ENCODE measurements around the gene LMOD3.

The LMOD3 gene

DNA sequence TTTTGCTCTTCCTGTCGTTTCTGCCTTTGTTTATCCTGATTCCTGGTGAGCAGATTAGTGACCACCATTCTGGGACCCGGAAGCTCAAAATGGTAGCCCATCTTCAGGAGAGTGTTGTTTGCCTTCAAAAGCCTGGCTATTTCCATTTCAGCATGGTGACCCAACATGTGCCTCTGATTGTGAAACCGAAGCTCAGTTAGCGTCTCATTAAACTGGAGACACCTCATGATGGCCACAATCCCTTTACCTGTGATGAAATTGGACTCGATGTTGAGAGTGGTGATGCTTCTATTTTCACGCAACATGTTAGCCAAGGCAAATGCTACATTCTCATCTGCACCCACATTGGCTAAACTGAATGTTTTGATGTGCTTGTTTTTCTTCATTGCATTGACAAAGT, 3.3 kb downstream of the LMOD3 start:
- Histone ChIP-seq H3K9me2 (replicated peaks; ENCODE audit: insufficient read depth, low read length) (no peaks in the 10 kb centered on the region), H3K9me3 (ENCODE audit: insufficient read depth, low read length) (no peaks in the 10 kb centered on the region), H3F3A (ENCODE audit: insufficient read depth) (no peaks in the 10 kb centered on the region), H3K4me3 (ENCODE audit: insufficient read depth, low read length, poor library complexity, severe bottlenecking) (no peak overlapping the region), H3K36me3 (ENCODE audit: low read length) (no peaks in the 10 kb centered on the region), H3K79me2 (ENCODE audit: insufficient read depth, low read length) (no peaks in the 10 kb centered on the region), H2AFZ (ENCODE audit: low read depth, low read length, severe bottlenecking) (no peak overlapping the region), H3K4me2 (ENCODE audit: low read depth, low read length, poor library complexity, severe bottlenecking) (no peak overlapping the region), H4K20me1 (ENCODE audit: low read depth, low read length) (no peaks in the 10 kb centered on the region), H3K9ac (ENCODE audit: low read length) (no peak overlapping the region), H3K27me3 (ENCODE audit: low read length) (no peaks in the 10 kb centered on the region), H3K27ac (ENCODE audit: low read depth, low read length) (no peak overlapping the region)
- no peak for TF ChIP-seq EZH2phosphoT487 (conservative IDR thresholded peaks at IDR 0.05; ENCODE audit: low read length)
- TF ChIP-seq, protein P1, sequence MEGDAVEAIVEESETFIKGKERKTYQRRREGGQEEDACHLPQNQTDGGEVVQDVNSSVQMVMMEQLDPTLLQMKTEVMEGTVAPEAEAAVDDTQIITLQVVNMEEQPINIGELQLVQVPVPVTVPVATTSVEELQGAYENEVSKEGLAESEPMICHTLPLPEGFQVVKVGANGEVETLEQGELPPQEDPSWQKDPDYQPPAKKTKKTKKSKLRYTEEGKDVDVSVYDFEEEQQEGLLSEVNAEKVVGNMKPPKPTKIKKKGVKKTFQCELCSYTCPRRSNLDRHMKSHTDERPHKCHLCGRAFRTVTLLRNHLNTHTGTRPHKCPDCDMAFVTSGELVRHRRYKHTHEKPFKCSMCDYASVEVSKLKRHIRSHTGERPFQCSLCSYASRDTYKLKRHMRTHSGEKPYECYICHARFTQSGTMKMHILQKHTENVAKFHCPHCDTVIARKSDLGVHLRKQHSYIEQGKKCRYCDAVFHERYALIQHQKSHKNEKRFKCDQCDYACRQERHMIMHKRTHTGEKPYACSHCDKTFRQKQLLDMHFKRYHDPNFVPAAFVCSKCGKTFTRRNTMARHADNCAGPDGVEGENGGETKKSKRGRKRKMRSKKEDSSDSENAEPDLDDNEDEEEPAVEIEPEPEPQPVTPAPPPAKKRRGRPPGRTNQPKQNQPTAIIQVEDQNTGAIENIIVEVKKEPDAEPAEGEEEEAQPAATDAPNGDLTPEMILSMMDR (IDR thresholded peaks at IDR 0.05; ENCODE audit: insufficient read depth, low read length, poor library complexity, severe bottlenecking): no peak

DNA sequence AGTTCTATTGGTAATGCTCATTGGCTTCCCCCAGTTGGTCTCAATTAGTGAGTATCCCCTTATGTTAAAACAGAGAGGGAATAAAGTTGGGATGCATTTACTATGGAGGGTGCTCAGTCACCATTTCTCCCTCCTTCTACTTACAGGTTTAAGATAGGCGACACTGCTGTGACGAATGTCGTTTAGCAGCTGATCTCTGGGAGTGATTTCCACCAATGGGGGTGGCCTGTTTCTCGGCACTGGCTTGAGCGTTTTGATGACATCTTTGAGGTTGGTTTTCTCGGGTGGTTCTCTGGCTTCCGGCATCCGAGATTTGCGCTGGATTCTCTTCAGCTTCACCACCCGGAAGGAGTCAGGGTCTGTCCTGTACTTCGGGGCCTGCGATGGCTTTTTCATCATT, 3.8 kb downstream of the LMOD3 start:
- no peaks in the 10 kb centered on the region for H4K20me1 ChIP-seq (ENCODE audit: low read depth, low read length)
- TF ChIP-seq EZH2phosphoT487 (conservative IDR thresholded peaks at IDR 0.05; ENCODE audit: low read length): no peak
- TF ChIP-seq, protein P1 (IDR thresholded peaks at IDR 0.05; ENCODE audit: insufficient read depth, low read length, poor library complexity, severe bottlenecking): no peak
- H3K4me3 ChIP-seq (ENCODE audit: insufficient read depth, low read length, poor library complexity, severe bottlenecking): no peak overlapping the region
- no peaks in the 10 kb centered on the region for H3K27me3 ChIP-seq (ENCODE audit: low read length)
- H3K36me3 ChIP-seq (ENCODE audit: low read length): no peaks in the 10 kb centered on the region
- H3F3A ChIP-seq (ENCODE audit: insufficient read depth): no peaks in the 10 kb centered on the region
- H3K79me2 ChIP-seq (ENCODE audit: insufficient read depth, low read length): no peaks in the 10 kb centered on the region
- no peaks in the 10 kb centered on the region for H3K9me2 ChIP-seq (replicated peaks; ENCODE audit: insufficient read depth, low read length)
- no peak overlapping the region for H3K4me2 ChIP-seq (ENCODE audit: low read depth, low read length, poor library complexity, severe bottlenecking)
- H3K9me3 ChIP-seq (ENCODE audit: insufficient read depth, low read length): no peaks in the 10 kb centered on the region
- no peak overlapping the region for H3K27ac ChIP-seq (ENCODE audit: low read depth, low read length)
- no peak overlapping the region for H2AFZ ChIP-seq (ENCODE audit: low read depth, low read length, severe bottlenecking)
- H3K9ac ChIP-seq (ENCODE audit: low read length): no peak overlapping the region

DNA sequence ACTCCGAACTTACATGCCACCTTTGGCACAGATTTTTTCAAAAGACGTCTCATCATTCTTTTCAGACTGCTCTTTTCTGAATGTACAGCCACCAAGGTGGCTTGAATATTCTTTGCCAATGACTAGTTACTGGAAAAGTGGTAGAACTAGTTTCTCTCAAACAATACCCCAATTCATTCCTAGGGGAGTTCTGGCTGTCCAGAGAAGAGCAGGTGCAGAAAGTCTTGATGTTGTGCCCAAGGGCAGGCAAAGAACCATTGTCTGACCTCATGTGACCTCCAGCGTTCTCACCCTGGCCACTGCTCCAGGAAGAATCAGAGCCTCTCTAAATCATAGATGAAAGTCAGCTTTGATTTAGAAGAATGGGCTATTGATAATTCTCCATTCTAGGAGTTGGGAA, 5.5 kb downstream of the LMOD3 start:
- no peak overlapping the region for H2AFZ ChIP-seq (ENCODE audit: low read depth, low read length, severe bottlenecking)
- no peaks in the 10 kb centered on the region for H3K9me2 ChIP-seq (replicated peaks; ENCODE audit: insufficient read depth, low read length)
- H3K4me2 ChIP-seq (ENCODE audit: low read depth, low read length, poor library complexity, severe bottlenecking): no peak overlapping the region
- no peak overlapping the region for H3K4me3 ChIP-seq (ENCODE audit: insufficient read depth, low read length, poor library complexity, severe bottlenecking)
- no peaks in the 10 kb centered on the region for H3F3A ChIP-seq (ENCODE audit: insufficient read depth)
- no peaks in the 10 kb centered on the region for H3K79me2 ChIP-seq (ENCODE audit: insufficient read depth, low read length)
- no peaks in the 10 kb centered on the region for H4K20me1 ChIP-seq (ENCODE audit: low read depth, low read length)
- no peaks in the 10 kb centered on the region for H3K27me3 ChIP-seq (ENCODE audit: low read length)
- no peak for TF ChIP-seq EZH2phosphoT487 (conservative IDR thresholded peaks at IDR 0.05; ENCODE audit: low read length)
- TF ChIP-seq, protein P1 (IDR thresholded peaks at IDR 0.05; ENCODE audit: insufficient read depth, low read length, poor library complexity, severe bottlenecking): no peak
- H3K9ac ChIP-seq (ENCODE audit: low read length): no peak overlapping the region
- H3K9me3 ChIP-seq (ENCODE audit: insufficient read depth, low read length): no peaks in the 10 kb centered on the region
- no peaks in the 10 kb centered on the region for H3K36me3 ChIP-seq (ENCODE audit: low read length)
- no peak overlapping the region for H3K27ac ChIP-seq (ENCODE audit: low read depth, low read length)
